Smooth muscle cell (in vitro differentiated cells): Measurements from ENCODE around the gene PALD1. TPM values are rescaled to one million over a fixed set of nuclear protein-coding genes. Genes with fewer than 3 reads are reported as not detected.

ENCODE experiments used
- DNase-seq: peaks from one replicate; lab custom pipeline; 2025; ENCODE audit not compliant: unreplicated experiment; lab: John Stamatoyannopoulos, UW
- H2AFZ ChIP-seq: fragments of 200-600 bp; sonication (generic); 2 replicates; pipeline ENCODE4 v1.6.0; 2016; ENCODE audit warnings: antibody characterized with exemption, low read depth, mild to moderate bottlenecking
- H3F3A ChIP-seq: fragments of 200-600 bp; sonication (generic); 2 replicates; pipeline ENCODE4 v1.6.0; 2017; ENCODE audit warnings: antibody characterized with exemption, low read depth
- H3K27ac ChIP-seq: fragments of 200-600 bp; sonication (generic); 2 replicates; pipeline ENCODE4 v1.5.1; 2016; ENCODE audit warnings: low read depth, mild to moderate bottlenecking
- H3K27me3 ChIP-seq: fragments of 200-600 bp; sonication (generic); 2 replicates; pipeline ENCODE4 v1.6.1; 2016; ENCODE audit warnings: low read depth, mild to moderate bottlenecking
- H3K36me3 ChIP-seq: fragments of 200-600 bp; sonication (generic); 2 replicates; pipeline ENCODE4 v1.5.1; 2016; ENCODE audit warnings: low read depth
- H3K4me1 ChIP-seq: fragments of 200-600 bp; sonication (generic); 2 replicates; pipeline ENCODE4 v1.5.1; 2016; ENCODE audit warnings: low read depth
- H3K4me2 ChIP-seq: fragments of 200-600 bp; sonication (generic); 2 replicates; pipeline ENCODE4 v1.6.0; 2016; ENCODE audit warnings: mild to moderate bottlenecking
- H3K4me3 ChIP-seq: fragments of 200-600 bp; sonication (generic); 2 replicates; pipeline ENCODE4 v1.5.1; 2016; ENCODE audit warnings: mild to moderate bottlenecking
- H3K79me2 ChIP-seq: fragments of 200-600 bp; sonication (generic); 2 replicates; pipeline ENCODE4 v1.6.0; 2016; ENCODE audit warnings: low read depth, mild to moderate bottlenecking
- H3K9ac ChIP-seq: fragments of 200-600 bp; sonication (generic); 2 replicates; pipeline ENCODE4 v1.6.0; 2016; ENCODE audit warnings: low read depth
- H3K9me3 ChIP-seq: fragments of 200-600 bp; sonication (generic); replicated peaks from 2 replicates; pipeline ENCODE4 v1.5.1; 2016; ENCODE audit warnings: low read depth
- H4K20me1 ChIP-seq: fragments of 200-600 bp; sonication (generic); 2 replicates; pipeline ENCODE4 v1.6.0; 2016; ENCODE audit warnings: low read depth
- CTCF ChIP-seq: fragments of 200-600 bp; sonication (generic); IDR thresholded peaks from 2 replicates; pipeline ENCODE4 v1.5.1; 2017; ENCODE audit warnings: borderline replicate concordance, mild to moderate bottlenecking, antibody characterized with exemption; ENCODE audit not compliant: insufficient read depth, poor library complexity, severe bottlenecking
- WGBS: methylation state at CpG from one replicate; pipeline ENCODE4 v1.1.7; 2016; ENCODE audit warnings: low lambda C conversion rate; 5-methylcytosine and 5-hydroxymethylcytosine counted together
- polyA plus RNA-seq: library from polyadenylated mRNA; unstranded; fragments of >200 nt; fragmentation: Nextera tagmentation; extraction: Ambion mirVana; gene quantifications from 2 replicates; pipeline ENCODE4 v1.2.1, GENCODE V29; 2016
- total RNA-seq: library from RNA; depleted of rRNA; stranded (reverse); fragments of >200 nt; gene quantifications from 2 replicates; pipeline ENCODE4 v1.2.3, GENCODE V29; 2014

The PALD1 gene
- total and polyA plus RNA-seq, 2 experiments from 2014 or later = 1.4 to 2.2 TPM

GRCh38 chr10:70456164-70456563 lies 22.4 kb upstream of the PALD1 start:
- no peaks in the 10 kb centered on the region for H3K36me3 ChIP-seq
- no peak for DNase-seq
- no peak for TF ChIP-seq CTCF
- H3K4me3 ChIP-seq = no peak overlapping the region
- H3F3A ChIP-seq = no peaks in the 10 kb centered on the region
- WGBS = 45% methylated on average over 8 of the region's 8 CpGs
- H3K9ac ChIP-seq = no peak overlapping the region
- H2AFZ ChIP-seq = no peak overlapping the region
- H4K20me1 ChIP-seq = no peaks in the 10 kb centered on the region
- peaks cover 7% of the 10 kb centered on the region for H3K27me3 ChIP-seq
- no peaks in the 10 kb centered on the region for H3K9me3 ChIP-seq
- H3K79me2 ChIP-seq = no peaks in the 10 kb centered on the region
- H3K4me2 ChIP-seq = no peak overlapping the region
- no peak overlapping the region for H3K27ac ChIP-seq
- H3K4me1 ChIP-seq = peaks cover 8% of the 10 kb centered on the region

GRCh38 chr10:70457759-70458305 lies 20.7 kb upstream of the PALD1 start:
- H3K4me3 ChIP-seq = peak overlapping the region; percentile 44
- WGBS = 47% methylated on average over 17 of the region's 17 CpGs

GRCh38 chr10:70458329-70459060 lies 20.1 kb upstream of the PALD1 start:
- Histone ChIP-seq H2AFZ (peak overlapping the region; percentile 89), H3K4me3 (peak overlapping the region; percentile 44)
- 0% methylated on average over 39 of the region's 62 CpGs for WGBS

More at GRCh38 chr10:70457759-70458305, 20.7 kb upstream of the PALD1 start:
- no peaks in the 10 kb centered on the region for H3F3A ChIP-seq
- no peaks in the 10 kb centered on the region for H3K36me3 ChIP-seq
- no peak overlapping the region for H2AFZ ChIP-seq
- H3K9me3 ChIP-seq = no peaks in the 10 kb centered on the region
- peaks cover 8% of the 10 kb centered on the region for H3K4me1 ChIP-seq
- no peak overlapping the region for H3K27ac ChIP-seq
- no peaks in the 10 kb centered on the region for H4K20me1 ChIP-seq
- no peaks in the 10 kb centered on the region for H3K79me2 ChIP-seq
- H3K4me2 ChIP-seq = peak overlapping the region; percentile 87
- H3K9ac ChIP-seq = no peak overlapping the region
- peaks cover 7% of the 10 kb centered on the region for H3K27me3 ChIP-seq
- no peak for TF ChIP-seq CTCF
- DNase-seq = no peak

More at GRCh38 chr10:70458329-70459060, 20.1 kb upstream of the PALD1 start:
- Histone ChIP-seq H3K27me3 (peaks cover 7% of the 10 kb centered on the region), H3K79me2 (no peaks in the 10 kb centered on the region), H3K4me2 (peak overlapping the region; percentile 87), H3K9me3 (no peaks in the 10 kb centered on the region), H3K36me3 (no peaks in the 10 kb centered on the region), H3K9ac (no peak overlapping the region), H4K20me1 (no peaks in the 10 kb centered on the region), H3K4me1 (peaks cover 8% of the 10 kb centered on the region), H3F3A (no peaks in the 10 kb centered on the region), H3K27ac (no peak overlapping the region)
- peak; percentile 48 for DNase-seq
- TF ChIP-seq CTCF = no peak
